Natural killer cell (primary cell): ENCODE data around the gene THY1. TPM values are rescaled to one million over a fixed set of nuclear protein-coding genes. Genes with fewer than 3 reads are reported as not detected.
"Not testable (repeated sequence)": the region's sequence is repeated elsewhere in the genome, so short reads cannot be mapped to it uniquely, and the experiment has no call there.

ENCODE experiments used
- ATAC-seq, 3 donors: fragments of 150-1000 bp in 2 of 3; fragments of 200-7000 bp in 1 of 3; cut with Tn5 transposase; 1 replicate in 1 of 3; 2 replicates in 2 of 3; pipeline ENCODE4 v1.10.0; 2021; ENCODE audit warnings: mild to moderate bottlenecking in 2 of 3, moderate library complexity in 2 of 3
- DNase-seq, 2 donors: peaks; one replicate each; pipeline versions ENCODE4 v3.0.0 to v3.0.0-alpha.2; 2013 to 2021; ENCODE audit warnings: mixed read lengths in 1 of 2
- H3K27ac ChIP-seq: one replicate; pipeline ENCODE4 v1.5.1; 2013; ENCODE audit warnings: mild to moderate bottlenecking, low read length
- H3K27me3 ChIP-seq: one replicate; pipeline ENCODE4 v1.6.1; 2013; ENCODE audit warnings: low read length; ENCODE audit not compliant: control insufficient read depth, insufficient read depth
- H3K36me3 ChIP-seq: one replicate; pipeline ENCODE4 v1.6.1; 2013; ENCODE audit warnings: low read length; ENCODE audit not compliant: control insufficient read depth, insufficient read depth
- H3K4me1 ChIP-seq: one replicate; pipeline ENCODE4 v1.6.1; 2013; ENCODE audit warnings: low read length; ENCODE audit not compliant: control insufficient read depth, insufficient read depth
- H3K4me3 ChIP-seq: one replicate; pipeline ENCODE4 v1.5.1; 2013; ENCODE audit warnings: low read length
- H3K9me3 ChIP-seq: one replicate; pipeline ENCODE4 v1.6.1; 2013; ENCODE audit warnings: low read length; ENCODE audit not compliant: control insufficient read depth, insufficient read depth
- H3K27ac Mint-ChIP-seq, 2 donors: one replicate each; pipeline ENCODE4 v1.8.0; 2022; ENCODE audit warnings: mild to moderate bottlenecking in 2 of 2, mixed read lengths in 2 of 2, moderate library complexity in 1 of 2
- H3K27me3 Mint-ChIP-seq, 2 donors: one replicate each; pipeline ENCODE4 v1.8.0; 2022; ENCODE audit warnings: low read depth in 2 of 2, mixed read lengths in 2 of 2
- H3K36me3 Mint-ChIP-seq: one replicate; pipeline ENCODE4 v1.8.0; 2022; ENCODE audit warnings: mixed read lengths
- H3K4me1 Mint-ChIP-seq, 2 donors: one replicate each; pipeline ENCODE4 v1.8.0; 2022; ENCODE audit warnings: mixed read lengths in 2 of 2
- H3K4me3 Mint-ChIP-seq: one replicate; pipeline ENCODE4 v1.8.0; 2022; ENCODE audit warnings: mild to moderate bottlenecking, moderate library complexity, mixed read lengths
- H3K9me3 Mint-ChIP-seq, 2 donors: one replicate each; pipeline ENCODE4 v1.8.0; 2022; ENCODE audit warnings: mixed read lengths in 2 of 2
- CTCF ChIP-seq: fragments of 200-600 bp; IDR thresholded peaks from one replicate; pipeline ENCODE4 v1.8.0; 2022; ENCODE audit warnings: antibody characterized with exemption
- WGBS: methylation state at CpG from one replicate; pipeline ENCODE4 v1.1.7; 2013; ENCODE audit warnings: missing lambda C conversion rate; ENCODE audit not compliant: insufficient coverage; 5-methylcytosine and 5-hydroxymethylcytosine counted together
- intact Hi-C: fragments of 100-400 bp; cut with micrococcal nuclease; formaldehyde crosslinking; loops from one replicate; pipeline ENCODE4 v1.14.2; 2022
- total RNA-seq, 4 donors: library from RNA; stranded (reverse); fragments of 120-200 nt in 1 of 4; gene quantifications; one replicate each; pipeline versions ENCODE4 v1.2.3 to v1.2.4, GENCODE V29; 2013 to 2022

The THY1 gene
- total RNA-seq, 3 donors from 2014 or later (not counting 1 experiment from before 2014, with no cell fraction given), result not detected

DNA sequence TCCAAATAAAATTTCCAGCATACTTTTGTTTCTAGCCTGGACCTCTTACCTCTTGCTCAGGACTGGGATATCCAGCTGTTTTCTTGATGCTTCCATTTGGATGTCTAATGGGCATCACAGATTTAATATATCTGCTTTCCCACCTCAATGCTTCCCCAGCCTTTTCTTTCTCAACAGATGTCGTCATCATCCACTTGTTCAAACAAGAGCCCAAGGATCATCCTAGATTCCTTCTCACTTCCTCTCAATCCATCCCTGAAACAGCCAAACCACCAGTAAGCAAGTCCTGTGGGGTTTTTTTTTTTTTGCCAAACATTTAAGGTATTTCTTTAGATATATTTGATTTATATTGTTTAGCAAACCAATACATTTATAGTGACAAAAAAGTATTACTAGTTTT, 12.5 kb downstream of the THY1 start:
- Mint-ChIP-seq H3K9me3 (no peaks in the 10 kb centered on the region), H3K36me3 (no peaks in the 10 kb centered on the region), H3K4me3 (no peak overlapping the region), H3K27ac (no peak overlapping the region), H3K4me1 (no peaks in the 10 kb centered on the region), H3K27me3 (peaks cover 12 to 13% of the 10 kb centered on the region in 2 donors)
- intact Hi-C loops, result no loop called here
- WGBS, result 82% methylated on average over 1 of the region's 1 CpG
- TF ChIP-seq CTCF, result no peak
- H3K4me3 ChIP-seq, result no peak overlapping the region
- H3K4me1 ChIP-seq, result no peaks in the 10 kb centered on the region
- no peaks in the 10 kb centered on the region for H3K36me3 ChIP-seq
- H3K9me3 ChIP-seq, result no peaks in the 10 kb centered on the region
- no peak overlapping the region for H3K27ac ChIP-seq
- H3K27me3 ChIP-seq, result no peaks in the 10 kb centered on the region
- ATAC-seq (no peak), DNase-seq (no peak)

GRCh38 chr11:119409731-119410130, 13.2 kb downstream of the THY1 start:
- Mint-ChIP-seq H3K4me3 (no peak overlapping the region), H3K36me3 (no peaks in the 10 kb centered on the region), H3K9me3 (no peaks in the 10 kb centered on the region), H3K4me1 (no peaks in the 10 kb centered on the region), H3K27me3 (peaks cover 13 to 17% of the 10 kb centered on the region in 2 donors), H3K27ac (no peak overlapping the region)
- intact Hi-C loops, result no loop called here
- H3K27me3 ChIP-seq, result no peaks in the 10 kb centered on the region
- H3K9me3 ChIP-seq, result no peaks in the 10 kb centered on the region
- H3K36me3 ChIP-seq, result no peaks in the 10 kb centered on the region
- 92% methylated on average over 1 of the region's 1 CpG for WGBS
- H3K4me1 ChIP-seq, result no peaks in the 10 kb centered on the region
- TF ChIP-seq CTCF, result no peak
- DNase-seq (no peak), ATAC-seq (no peak)
- no peak overlapping the region for H3K27ac ChIP-seq
- H3K4me3 ChIP-seq, result no peak overlapping the region

GRCh38 chr11:119406005-119406404, 17.0 kb downstream of the THY1 start:
- Mint-ChIP-seq H3K4me1 (no peaks in the 10 kb centered on the region), H3K4me3 (no peak overlapping the region), H3K36me3 (peaks cover 5% of the 10 kb centered on the region), H3K9me3 (no peaks in the 10 kb centered on the region), H3K27me3 (peaks cover 15 to 35% of the 10 kb centered on the region in 2 donors), H3K27ac (no peak overlapping the region)
- Histone ChIP-seq H3K9me3 (no peaks in the 10 kb centered on the region), H3K4me1 (no peaks in the 10 kb centered on the region), H3K36me3 (no peaks in the 10 kb centered on the region), H3K27me3 (no peaks in the 10 kb centered on the region), H3K4me3 (no peak overlapping the region), H3K27ac (no peak overlapping the region)
- no peak for TF ChIP-seq CTCF
- intact Hi-C loops, result no loop called here
- ATAC-seq (no peak), DNase-seq (no peak)
- WGBS, result 97% methylated on average over 2 of the region's 3 CpGs

DNA sequence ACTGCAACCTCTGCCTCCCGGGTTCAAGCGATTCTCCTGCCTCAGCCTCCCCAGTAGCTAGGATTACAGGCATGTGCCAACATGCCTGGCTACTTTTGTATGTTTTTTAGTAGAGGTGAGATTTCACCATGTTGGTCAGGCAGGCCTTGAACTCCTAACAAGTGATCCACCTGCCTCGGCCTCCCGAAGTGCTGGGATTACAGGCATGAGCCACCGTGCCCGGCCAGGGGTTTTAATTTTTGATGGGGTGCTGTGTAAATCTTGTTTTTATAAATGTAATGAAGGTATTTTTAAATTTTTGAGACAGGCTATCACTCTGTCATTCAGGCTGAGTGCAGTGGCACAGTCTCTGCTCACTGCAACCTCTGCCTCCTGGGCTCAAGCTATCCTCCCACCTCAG, 17.5 kb downstream of the THY1 start:
- H3K36me3 ChIP-seq, H3K36me3 Mint-ChIP-seq, H3K27ac Mint-ChIP-seq, intact Hi-C loops, H3K9me3 ChIP-seq, ATAC-seq, DNase-seq, H3K4me1 Mint-ChIP-seq, H3K27me3 ChIP-seq, H3K9me3 Mint-ChIP-seq, H3K4me3 ChIP-seq, H3K4me3 Mint-ChIP-seq, H3K4me1 ChIP-seq, H3K27ac ChIP-seq: not testable (repeated sequence)
- peaks cover 15 to 39% of the 10 kb centered on the region in 2 donors for H3K27me3 Mint-ChIP-seq
- WGBS, result 90% methylated on average over 4 of the region's 6 CpGs
